Mucosa of descending colon (tissue), 3 donors: ENCODE data around the gene KLHL9. TPM values are rescaled to one million over a fixed set of nuclear protein-coding genes. Genes with fewer than 3 reads are reported as not detected.

Experiments
- ATAC-seq: fragments of 200-7000 bp; cut with Tn5 transposase; one replicate; pipeline ENCODE4 v1.9.1; 2020; ENCODE audit warnings: mild to moderate bottlenecking, moderate library complexity
- DNase-seq, 3 donors: peaks; one replicate each; pipeline ENCODE4 v3.0.0-alpha.2; 2020
- H3K36me3 ChIP-seq: fragments of 200-600 bp; one replicate; pipeline ENCODE4 v1.8.0; 2021; ENCODE audit warnings: low read depth, mild to moderate bottlenecking
- H3K4me1 ChIP-seq: fragments of 200-600 bp; one replicate; pipeline ENCODE4 v1.8.0; 2021; ENCODE audit warnings: low read depth, mild to moderate bottlenecking
- H3K4me3 ChIP-seq: fragments of 200-600 bp; one replicate; pipeline ENCODE4 v1.8.0; 2021; ENCODE audit warnings: mild to moderate bottlenecking
- H3K9me3 ChIP-seq: fragments of 200-600 bp; one replicate; pipeline ENCODE4 v1.8.0; 2021; ENCODE audit warnings: mild to moderate bottlenecking
- CTCF ChIP-seq: fragments of 200-600 bp; IDR thresholded peaks from one replicate; pipeline ENCODE4 v1.8.0; 2022; ENCODE audit warnings: antibody characterized with exemption, mild to moderate bottlenecking
- intact Hi-C, 2 donors: fragments of 100-400 bp; cut with DNase I in 1 of 2; cut with micrococcal nuclease in 1 of 2; formaldehyde crosslinking; loops; one replicate each; pipeline versions ENCODE4 v1.11.0 to v1.11.1; 2022; cut with DNase I, micrococcal nuclease
- total RNA-seq, 3 donors: library from RNA; stranded (reverse); fragmentation: NEBNext Ultra II Directional in 2 of 3; extraction: Animal tissue kit (Norgen Biotek cat#: 25700) in 2 of 3; gene quantifications; one replicate each; pipeline versions ENCODE4 v1.2.1 to v1.2.4, GENCODE V29; 2021 to 2023
- donor health status: DM: no; HTN: no; CAD: no; lungs with moderate emphysema.
- donor health status: DM: no; HTN: no; CAD: no.
- donor health status: DM: no; HTN: yes; CAD: no.

KLHL9 gene
- total RNA-seq, 3 donors from 2014 or later: 21.8 to 23.9 (median 23.4) TPM

GRCh38 chr9:21294364-21294774 lies 40.8 kb downstream of the KLHL9 start:
- TF ChIP-seq CTCF: no peak
- Histone ChIP-seq H3K9me3 (no peaks in the 10 kb centered on the region), H3K36me3 (no peaks in the 10 kb centered on the region), H3K4me3 (no peak overlapping the region), H3K4me1 (no peaks in the 10 kb centered on the region)
- intact Hi-C loops: no loop called here
- ATAC-seq (no peak), DNase-seq (no peak)

- H3K9me3 ChIP-seq: no peaks in the 10 kb centered on the region
- no peaks in the 10 kb centered on the region for H3K4me1 ChIP-seq
- no peak for TF ChIP-seq CTCF
- intact Hi-C loops: no loop called here
- no peaks in the 10 kb centered on the region for H3K36me3 ChIP-seq
- ATAC-seq (no peak), DNase-seq (no peak)
- no peak overlapping the region for H3K4me3 ChIP-seq
These were observed 45.4 kb downstream of the KLHL9 start for GRCh38 chr9:21289848-21290247.

- Histone ChIP-seq H3K36me3 (no peaks in the 10 kb centered on the region), H3K4me3 (no peak overlapping the region), H3K4me1 (no peaks in the 10 kb centered on the region), H3K9me3 (no peaks in the 10 kb centered on the region)
- no peak for TF ChIP-seq CTCF
- intact Hi-C loops: no loop called here
- no peak for DNase-seq
- ATAC-seq: no peak
These were observed 47.9 kb downstream of the KLHL9 start for GRCh38 chr9:21287280-21287679.

- Histone ChIP-seq H3K9me3 (no peaks in the 10 kb centered on the region), H3K4me1 (no peaks in the 10 kb centered on the region), H3K36me3 (no peaks in the 10 kb centered on the region), H3K4me3 (no peak overlapping the region)
- ATAC-seq (no peak), DNase-seq (no peak)
- intact Hi-C loops: no loop called here
- TF ChIP-seq CTCF: no peak
These were observed 48.5 kb downstream of the KLHL9 start for GRCh38 chr9:21286659-21287058.

- intact Hi-C loops: no loop called here
- no peak for TF ChIP-seq CTCF
- Histone ChIP-seq H3K4me1 (no peaks in the 10 kb centered on the region), H3K4me3 (no peak overlapping the region), H3K9me3 (no peaks in the 10 kb centered on the region), H3K36me3 (no peaks in the 10 kb centered on the region)
- no peak for DNase-seq
- ATAC-seq: no peak
These were observed 49.1 kb downstream of the KLHL9 start for GRCh38 chr9:21286099-21286498.

GRCh38 chr9:21281275-21281674 lies 53.9 kb downstream of the KLHL9 start:
- no peak for ATAC-seq
- Histone ChIP-seq H3K9me3 (no peaks in the 10 kb centered on the region), H3K4me3 (no peak overlapping the region), H3K4me1 (no peaks in the 10 kb centered on the region), H3K36me3 (no peaks in the 10 kb centered on the region)
- no peak for DNase-seq
- TF ChIP-seq CTCF: no peak
- intact Hi-C loops: no loop called here
